Osteoblast (primary cell): ENCODE data around the gene GPR25. TPM values are rescaled to one million over a fixed set of nuclear protein-coding genes. Genes with fewer than 3 reads are reported as not detected.
A peak's percentile ranks its signal among the peaks of the same experiment; 100 is the strongest.

Experiments used
- DNase-seq: peaks from one replicate; pipeline ENCODE4 v3.0.0; 2011; ENCODE audit warnings: low spot score, mixed read lengths; ENCODE audit not compliant: insufficient read length; ENCODE audit errors: missing footprints
- H2AFZ ChIP-seq: 2 replicates; pipeline ENCODE4 v1.6.0; 2011; ENCODE audit warnings: mild to moderate bottlenecking, low read length
- H3K27ac ChIP-seq: 2 replicates; pipeline ENCODE4 v1.5.1; 2011; ENCODE audit warnings: mild to moderate bottlenecking, low read depth, low read length, moderate library complexity
- H3K27me3 ChIP-seq: 2 replicates; pipeline ENCODE4 v1.6.0; 2012; ENCODE audit warnings: mild to moderate bottlenecking, control low read depth, inconsistent platforms, low read length, moderate library complexity; ENCODE audit not compliant: insufficient read depth
- H3K36me3 ChIP-seq: 2 replicates; pipeline ENCODE4 v1.5.1; 2011; ENCODE audit warnings: mild to moderate bottlenecking, low read length, control low read depth, moderate library complexity; ENCODE audit not compliant: insufficient read depth
- H3K4me1 ChIP-seq: 2 replicates; pipeline ENCODE4 v1.5.1; 2011; ENCODE audit warnings: mild to moderate bottlenecking, low read length, control low read depth, moderate library complexity; ENCODE audit not compliant: insufficient read depth
- H3K4me2 ChIP-seq: 2 replicates; pipeline ENCODE4 v1.6.0; 2011; ENCODE audit warnings: mild to moderate bottlenecking, low read length; ENCODE audit not compliant: insufficient read depth
- H3K4me3 ChIP-seq: fragments of 200-600 bp; sonication (generic); 3 replicates; pipeline ENCODE4 v1.5.1; 2012; ENCODE audit warnings: mild to moderate bottlenecking, low read length, inconsistent platforms; ENCODE audit not compliant: insufficient read depth
- H3K79me2 ChIP-seq: 2 replicates; pipeline ENCODE4 v1.6.0; 2012; ENCODE audit warnings: mild to moderate bottlenecking, low read length, control low read depth, inconsistent platforms; ENCODE audit not compliant: insufficient read depth
- H3K9me3 ChIP-seq: 2 replicates; pipeline ENCODE4 v1.5.1; 2011; ENCODE audit warnings: low read depth, low read length, control low read depth
- H4K20me1 ChIP-seq: 2 replicates; pipeline ENCODE4 v1.6.0; 2012; ENCODE audit warnings: mild to moderate bottlenecking, low read length, control low read depth; ENCODE audit not compliant: insufficient read depth
- CTCF ChIP-seq: IDR thresholded peaks from 2 replicates; pipeline ENCODE4 v1.5.1; 2011; ENCODE audit warnings: mild to moderate bottlenecking, low read depth, low read length, moderate library complexity; ENCODE audit errors: extremely low read depth
- total RNA-seq: library from RNA; depleted of rRNA; stranded (reverse); fragments of >200 nt; gene quantifications from 2 replicates; pipeline ENCODE4 v1.2.3, GENCODE V29; 2012

GPR25 gene
- total RNA-seq, 1 donor = not detected

GRCh38 chr1:200923601-200924000, 50.8 kb downstream of the GPR25 start:
- Histone ChIP-seq H2AFZ (no peak overlapping the region), H3K4me2 (no peak overlapping the region), H4K20me1 (no peaks in the 10 kb centered on the region), H3K4me3 (no peak overlapping the region), H3K4me1 (no peaks in the 10 kb centered on the region), H3K27ac (no peak overlapping the region), H3K36me3 (no peaks in the 10 kb centered on the region), H3K79me2 (no peaks in the 10 kb centered on the region), H3K9me3 (no peaks in the 10 kb centered on the region), H3K27me3 (peaks cover 26% of the 10 kb centered on the region)
- TF ChIP-seq CTCF = no peak
- peak; percentile 45 for DNase-seq

Other genes with a start within 250 kb of the GPR25 start
- gene DDX59, start 203.1 kb upstream of the GPR25 start, total RNA-seq = 11.9 and 12.4 TPM in 2 replicates
- 50.3 and 55.7 TPM in 2 replicates for gene CAMSAP2, start 134.1 kb upstream of the GPR25 start, total RNA-seq
- gene INAVA, start 21.9 kb downstream of the GPR25 start, total RNA-seq = under 0.01 and 0.36 TPM in 2 replicates
- gene KIF21B, start 150.7 kb downstream of the GPR25 start, total RNA-seq = under 0.01 TPM in 2 replicates
- gene CACNA1S, start 239.4 kb downstream of the GPR25 start, total RNA-seq = not detected in 2 replicates